Measurements from ENCODE around the gene SDR9C7. TPM values are rescaled to one million over a fixed set of nuclear protein-coding genes. Genes with fewer than 3 reads are reported as not detected.
"Not testable (repeated sequence)": the region's sequence is repeated elsewhere in the genome, so short reads cannot be mapped to it uniquely, and the experiment has no call there.

Gene SDR9C7
- total RNA-seq, 4 donors from 2014 or later, result 6.2 to 75.6 (median 51.1) TPM

DNA sequence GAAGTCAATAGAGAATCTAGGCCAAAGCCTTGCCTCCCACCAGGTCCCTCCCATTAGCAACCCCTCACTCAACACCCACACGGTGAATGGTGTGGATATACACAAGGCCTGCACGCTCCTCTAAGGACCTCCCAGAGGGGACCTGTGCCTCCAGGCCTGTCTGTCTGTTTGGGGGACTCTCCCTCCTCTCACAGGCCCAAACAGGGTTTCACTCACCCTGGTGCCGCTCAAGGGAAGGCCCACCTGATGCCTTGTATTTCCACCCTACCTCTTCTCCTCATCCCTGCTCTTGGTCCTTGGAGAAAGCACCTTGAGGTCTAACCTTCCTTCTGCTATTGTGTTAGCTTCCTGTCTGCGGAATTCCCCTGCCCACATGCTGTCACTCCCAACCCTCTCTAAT, 4.4 kb downstream of the SDR9C7 start:
- no peaks in the 10 kb centered on the region for H3K27me3 ChIP-seq
- H3K27ac ChIP-seq, result no peak overlapping the region
- WGBS, result 88% methylated on average over 4 of the region's 4 CpGs
- H3K4me1 ChIP-seq, result peaks cover 26% of the 10 kb centered on the region
- no peak for TF ChIP-seq POLR2AphosphoS5 (IDR thresholded peaks at IDR 0.05)
- TF ChIP-seq CTCF (IDR thresholded peaks at IDR 0.05), result no peak
- no peak for TF ChIP-seq POLR2A (IDR thresholded peaks at IDR 0.05)
- no peak for TF ChIP-seq EP300 (IDR thresholded peaks at IDR 0.05)
- no peaks in the 10 kb centered on the region for H3K9me3 ChIP-seq
- no peak overlapping the region for H3K4me3 ChIP-seq
- H3K36me3 ChIP-seq, result no peaks in the 10 kb centered on the region
- DNase-seq (ENCODE audit: low spot score in 2 of 2), result no peak

- peaks cover 18% of the 10 kb centered on the region for H3K4me1 ChIP-seq
- no peak overlapping the region for H3K27ac ChIP-seq
- no peak overlapping the region for H3K4me3 ChIP-seq
- DNase-seq (ENCODE audit: low spot score in 2 of 2), result no peak
- no peaks in the 10 kb centered on the region for H3K9me3 ChIP-seq
- TF ChIP-seq POLR2A (IDR thresholded peaks at IDR 0.05) (no peak), EP300 (IDR thresholded peaks at IDR 0.05) (no peak), CTCF (IDR thresholded peaks at IDR 0.05) (no peak), POLR2AphosphoS5 (IDR thresholded peaks at IDR 0.05) (no peak)
- WGBS, result 59% methylated on average over 3 of the region's 3 CpGs
- no peaks in the 10 kb centered on the region for H3K27me3 ChIP-seq
- H3K36me3 ChIP-seq, result no peaks in the 10 kb centered on the region
Measured at GRCh38 chr12:56928262-56928661, 5.9 kb downstream of the SDR9C7 start.

GRCh38 chr12:56927281-56927680, 6.9 kb downstream of the SDR9C7 start:
- WGBS, result 77% methylated on average over 4 of the region's 4 CpGs
- peaks cover 10% of the 10 kb centered on the region for H3K4me1 ChIP-seq

GRCh38 chr12:56922031-56922430, 12.2 kb downstream of the SDR9C7 start:
- DNase-seq (ENCODE audit: low spot score in 2 of 2), result no peak
- Histone ChIP-seq H3K4me1 (no peaks in the 10 kb centered on the region), H3K36me3 (no peaks in the 10 kb centered on the region), H3K27me3 (no peaks in the 10 kb centered on the region), H3K4me3 (no peak overlapping the region), H3K9me3 (no peaks in the 10 kb centered on the region), H3K27ac (no peak overlapping the region)
- TF ChIP-seq POLR2A (IDR thresholded peaks at IDR 0.05) (no peak), CTCF (IDR thresholded peaks at IDR 0.05) (no peak), POLR2AphosphoS5 (IDR thresholded peaks at IDR 0.05) (no peak), EP300 (IDR thresholded peaks at IDR 0.05) (no peak)
- 63% methylated on average over 1 of the region's 1 CpG for WGBS

More at GRCh38 chr12:56927281-56927680, 6.9 kb downstream of the SDR9C7 start:
- H3K27me3 ChIP-seq, result no peaks in the 10 kb centered on the region
- no peaks in the 10 kb centered on the region for H3K36me3 ChIP-seq
- no peak overlapping the region for H3K4me3 ChIP-seq
- H3K9me3 ChIP-seq, result no peaks in the 10 kb centered on the region
- TF ChIP-seq POLR2A (IDR thresholded peaks at IDR 0.05) (no peak), CTCF (IDR thresholded peaks at IDR 0.05) (no peak), POLR2AphosphoS5 (IDR thresholded peaks at IDR 0.05) (no peak), EP300 (IDR thresholded peaks at IDR 0.05) (no peak)
- H3K27ac ChIP-seq, result no peak overlapping the region
- no peak for DNase-seq (ENCODE audit: low spot score in 2 of 2)

DNA sequence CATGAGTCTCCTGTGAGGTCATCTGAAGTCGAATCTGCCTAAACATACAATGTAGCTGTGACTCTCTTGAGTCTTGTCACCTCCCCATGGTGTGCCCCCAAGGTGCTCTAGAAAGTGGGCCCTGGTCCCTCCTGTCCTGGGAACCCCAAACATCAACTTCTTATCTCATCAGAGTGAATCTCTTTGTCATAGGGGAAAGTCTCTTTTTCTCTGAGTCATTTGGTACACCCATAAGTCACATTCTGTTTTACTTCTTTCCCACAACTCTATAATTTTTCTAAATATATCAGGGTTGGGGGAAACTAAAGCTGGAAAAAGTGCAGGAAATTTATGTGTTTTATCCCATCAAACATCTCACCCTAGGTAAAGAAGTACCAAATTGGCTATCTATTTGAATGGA, 12.9 kb downstream of the SDR9C7 start:
- no peak for DNase-seq (ENCODE audit: low spot score in 2 of 2)
- Histone ChIP-seq H3K9me3 (no peaks in the 10 kb centered on the region), H3K4me1 (no peaks in the 10 kb centered on the region), H3K4me3 (no peak overlapping the region), H3K27ac (no peak overlapping the region), H3K27me3 (no peaks in the 10 kb centered on the region), H3K36me3 (no peaks in the 10 kb centered on the region)
- no peak for TF ChIP-seq EP300 (IDR thresholded peaks at IDR 0.05)
- no peak for TF ChIP-seq POLR2AphosphoS5 (IDR thresholded peaks at IDR 0.05)
- TF ChIP-seq CTCF (IDR thresholded peaks at IDR 0.05), result no peak
- no peak for TF ChIP-seq POLR2A (IDR thresholded peaks at IDR 0.05)
- 91% methylated on average over 1 of the region's 1 CpG for WGBS

- H3K4me1 ChIP-seq; DNase-seq (ENCODE audit: low spot score in 2 of 2); H3K27me3 ChIP-seq; H3K4me3 ChIP-seq; H3K27ac ChIP-seq; H3K9me3 ChIP-seq; H3K36me3 ChIP-seq: not testable (repeated sequence)
- WGBS, result 86% methylated on average over 3 of the region's 3 CpGs
Measured at GRCh38 chr12:56918139-56918538, 16.1 kb downstream of the SDR9C7 start.
